Measurements from ENCODE around the gene TEAD1. TPM values are rescaled to one million over a fixed set of nuclear protein-coding genes. Genes with fewer than 3 reads are reported as not detected.

The TEAD1 gene
- total RNA-seq, 2 experiments from 2014 or later: 0.11 TPM; not detected in 1

DNA sequence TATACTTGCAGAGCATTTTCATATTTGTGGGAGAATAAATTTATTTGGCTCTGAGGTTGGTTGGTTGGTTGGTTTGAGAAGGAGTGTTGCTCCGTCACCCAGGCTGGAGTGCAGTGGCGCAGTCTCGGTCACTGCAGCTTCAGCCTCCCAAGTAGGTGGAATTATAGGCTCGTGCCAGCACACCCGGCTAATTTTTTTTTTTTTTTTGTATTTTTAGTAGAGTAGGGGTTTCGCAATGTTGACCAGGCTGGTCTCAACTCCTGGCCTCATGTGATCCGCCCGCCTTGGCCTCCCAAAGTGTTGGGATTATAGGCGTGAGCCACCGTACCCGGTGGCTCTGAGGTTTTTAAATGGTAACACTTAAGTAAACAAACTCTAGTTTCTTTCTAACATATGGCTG is 161.1 kb downstream of the TEAD1 start:
- Mint-ChIP-seq H3K36me3 (ENCODE audit: low read depth) (no peaks in the 10 kb centered on the region), H3K4me1 (ENCODE audit: low read depth) (no peaks in the 10 kb centered on the region), H3K27ac (no peak overlapping the region), H3K4me3 (no peak overlapping the region), H3K9me3 (no peaks in the 10 kb centered on the region), H3K27me3 (peaks cover 51% of the 10 kb centered on the region)
- no peak overlapping the region for H3K4me3 ChIP-seq (ENCODE audit: low read length)
- TF ChIP-seq, protein P1, sequence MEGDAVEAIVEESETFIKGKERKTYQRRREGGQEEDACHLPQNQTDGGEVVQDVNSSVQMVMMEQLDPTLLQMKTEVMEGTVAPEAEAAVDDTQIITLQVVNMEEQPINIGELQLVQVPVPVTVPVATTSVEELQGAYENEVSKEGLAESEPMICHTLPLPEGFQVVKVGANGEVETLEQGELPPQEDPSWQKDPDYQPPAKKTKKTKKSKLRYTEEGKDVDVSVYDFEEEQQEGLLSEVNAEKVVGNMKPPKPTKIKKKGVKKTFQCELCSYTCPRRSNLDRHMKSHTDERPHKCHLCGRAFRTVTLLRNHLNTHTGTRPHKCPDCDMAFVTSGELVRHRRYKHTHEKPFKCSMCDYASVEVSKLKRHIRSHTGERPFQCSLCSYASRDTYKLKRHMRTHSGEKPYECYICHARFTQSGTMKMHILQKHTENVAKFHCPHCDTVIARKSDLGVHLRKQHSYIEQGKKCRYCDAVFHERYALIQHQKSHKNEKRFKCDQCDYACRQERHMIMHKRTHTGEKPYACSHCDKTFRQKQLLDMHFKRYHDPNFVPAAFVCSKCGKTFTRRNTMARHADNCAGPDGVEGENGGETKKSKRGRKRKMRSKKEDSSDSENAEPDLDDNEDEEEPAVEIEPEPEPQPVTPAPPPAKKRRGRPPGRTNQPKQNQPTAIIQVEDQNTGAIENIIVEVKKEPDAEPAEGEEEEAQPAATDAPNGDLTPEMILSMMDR (IDR thresholded peaks at IDR 0.05): no peak
- H3K4me1 ChIP-seq (ENCODE audit: insufficient read depth, low read length): no peaks in the 10 kb centered on the region
- intact Hi-C loops (cut with DNase I, micrococcal nuclease): no loop called here
- no peaks in the 10 kb centered on the region for H3K36me3 ChIP-seq (ENCODE audit: insufficient read depth, low read length)
- POLR2A ChIA-PET: no interaction called here
- H3K9me3 ChIP-seq (ENCODE audit: control insufficient read depth in 1 of 2, insufficient read depth in 1 of 2, low read length in 2 of 2): no peaks in the 10 kb centered on the region
- CTCF ChIA-PET: interaction anchor here (0.7 kb wide), 1 partner anchor 386 kb away, joined by 3 read pairs; no protein-coding TSS in a partner anchor
- ATAC-seq (ENCODE audit: poor library complexity) (no peak), DNase-seq (no peak)
- H3K27me3 ChIP-seq (ENCODE audit: control insufficient read depth in 1 of 2, insufficient read depth in 2 of 2, low read length in 2 of 2): peaks cover 5 to 26% of the 10 kb centered on the region in 2 experiments
- H3K27ac ChIP-seq (ENCODE audit: low read depth in 1 of 2, low read length in 2 of 2): no peak overlapping the region

DNA sequence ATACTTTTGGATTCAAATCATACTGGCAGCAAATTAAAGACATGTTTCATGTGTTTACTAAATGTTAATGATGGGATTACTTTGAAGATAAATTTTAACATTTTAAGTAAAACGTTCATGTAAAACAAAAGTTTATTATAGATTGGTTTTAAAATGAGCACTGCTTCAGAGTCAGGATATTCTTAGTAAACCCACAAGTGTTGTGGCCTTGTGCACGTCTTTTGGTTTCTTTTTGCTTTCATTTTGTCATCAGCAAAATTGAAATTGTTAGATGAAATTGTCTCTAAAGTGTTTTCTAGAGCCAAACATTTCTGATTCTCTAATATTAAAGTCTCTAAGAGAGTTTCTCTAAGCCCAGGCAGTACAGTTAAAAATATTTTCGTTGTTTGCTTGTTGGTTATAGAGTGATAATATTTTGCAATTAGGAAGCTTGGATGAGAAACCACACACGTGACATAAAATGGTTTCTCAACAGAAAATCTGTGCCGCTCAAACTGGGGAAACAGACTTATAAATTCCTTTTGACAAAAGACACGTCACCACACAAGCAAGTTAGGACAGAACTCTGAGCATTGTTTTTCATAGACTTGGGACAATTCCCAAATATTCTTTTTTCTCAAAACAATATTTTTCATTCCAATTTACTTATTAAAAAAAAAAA is 164.4 kb downstream of the TEAD1 start:
- Histone ChIP-seq H3K27me3 (ENCODE audit: control insufficient read depth in 1 of 2, insufficient read depth in 2 of 2, low read length in 2 of 2) (peaks cover 0 to 5% of the 10 kb centered on the region in 2 experiments), H3K27ac (ENCODE audit: low read depth in 1 of 2, low read length in 2 of 2) (no peak overlapping the region), H3K9me3 (ENCODE audit: control insufficient read depth in 1 of 2, insufficient read depth in 1 of 2, low read length in 2 of 2) (no peaks in the 10 kb centered on the region), H3K36me3 (ENCODE audit: insufficient read depth, low read length) (no peaks in the 10 kb centered on the region), H3K4me1 (ENCODE audit: insufficient read depth, low read length) (no peaks in the 10 kb centered on the region), H3K4me3 (ENCODE audit: low read length) (no peak overlapping the region)
- no peaks in the 10 kb centered on the region for H3K9me3 Mint-ChIP-seq
- peaks cover 16% of the 10 kb centered on the region for H3K4me1 Mint-ChIP-seq (ENCODE audit: low read depth)
- DNase-seq: no peak
- CTCF ChIA-PET: no interaction called here
- intact Hi-C loops (cut with DNase I, micrococcal nuclease): no loop called here
- H3K36me3 Mint-ChIP-seq (ENCODE audit: low read depth): no peaks in the 10 kb centered on the region
- no peak overlapping the region for H3K4me3 Mint-ChIP-seq
- TF ChIP-seq, protein P1 (IDR thresholded peaks at IDR 0.05): no peak
- H3K27ac Mint-ChIP-seq: no peak overlapping the region
- POLR2A ChIA-PET: no interaction called here
- ATAC-seq (ENCODE audit: poor library complexity): no peak
- H3K27me3 Mint-ChIP-seq: peaks cover 38% of the 10 kb centered on the region

DNA sequence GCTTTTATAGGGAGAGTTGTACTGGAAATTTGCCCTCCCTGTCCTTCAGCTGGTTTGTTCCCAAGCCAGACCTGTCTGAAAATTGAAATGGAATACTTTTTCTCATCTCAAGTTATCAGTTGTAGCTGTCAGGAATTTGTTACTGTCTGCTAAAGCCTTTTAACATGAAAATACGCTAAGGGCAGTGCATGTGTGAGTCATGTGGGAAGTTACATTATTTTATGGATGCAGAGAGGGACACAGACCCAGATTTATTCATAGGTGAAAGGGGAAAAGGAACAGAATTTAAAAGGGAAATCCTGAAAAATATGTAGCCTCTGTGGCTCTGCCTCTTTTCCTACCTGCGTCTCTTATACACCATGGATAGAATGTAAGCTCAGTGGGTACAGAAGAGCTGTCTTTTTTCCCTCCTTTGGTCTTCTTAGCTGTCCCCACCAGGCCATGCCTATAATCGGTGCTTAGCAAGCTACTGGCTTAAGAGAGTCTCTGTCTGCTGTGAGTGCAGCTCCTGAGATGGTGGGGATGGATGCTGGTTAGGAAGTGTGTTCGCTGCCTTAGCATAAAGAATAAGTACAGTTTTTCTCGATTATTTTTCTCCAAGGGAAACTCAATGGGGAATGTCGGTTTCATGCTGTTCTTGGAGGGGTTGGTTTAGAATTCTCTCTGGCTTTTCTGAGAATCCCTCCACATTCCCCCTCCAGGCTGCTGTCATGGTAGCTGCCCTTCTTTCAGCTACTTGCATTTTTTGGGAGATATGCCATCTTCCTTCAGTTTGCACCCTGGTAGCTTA is 166.8 kb downstream of the TEAD1 start:
- peaks cover 27% of the 10 kb centered on the region for H3K27me3 Mint-ChIP-seq
- peaks cover 16% of the 10 kb centered on the region for H3K4me1 Mint-ChIP-seq (ENCODE audit: low read depth)
- H3K36me3 ChIP-seq (ENCODE audit: insufficient read depth, low read length): no peaks in the 10 kb centered on the region
- TF ChIP-seq, protein P1 (IDR thresholded peaks at IDR 0.05): no peak
- no peaks in the 10 kb centered on the region for H3K27me3 ChIP-seq (ENCODE audit: control insufficient read depth in 1 of 2, insufficient read depth in 2 of 2, low read length in 2 of 2)
- ChIA-PET POLR2A (no interaction called here), CTCF (no interaction called here)
- H3K27ac Mint-ChIP-seq: no peak overlapping the region
- ATAC-seq (ENCODE audit: poor library complexity): no peak
- H3K4me1 ChIP-seq (ENCODE audit: insufficient read depth, low read length): no peaks in the 10 kb centered on the region
- H3K9me3 ChIP-seq (ENCODE audit: control insufficient read depth in 1 of 2, insufficient read depth in 1 of 2, low read length in 2 of 2): no peaks in the 10 kb centered on the region
- no peak for DNase-seq
- H3K27ac ChIP-seq (ENCODE audit: low read depth in 1 of 2, low read length in 2 of 2): no peak overlapping the region
- intact Hi-C loops (cut with DNase I, micrococcal nuclease): no loop called here
- no peak overlapping the region for H3K4me3 Mint-ChIP-seq
- H3K4me3 ChIP-seq (ENCODE audit: low read length): no peak overlapping the region
- no peaks in the 10 kb centered on the region for H3K9me3 Mint-ChIP-seq
- no peaks in the 10 kb centered on the region for H3K36me3 Mint-ChIP-seq (ENCODE audit: low read depth)
